Measurements from ENCODE around the gene ITGAL.
"Not testable (repeated sequence)": the region's sequence is repeated elsewhere in the genome, so short reads cannot be mapped to it uniquely, and the experiment has no call there.

Gene ITGAL

DNA sequence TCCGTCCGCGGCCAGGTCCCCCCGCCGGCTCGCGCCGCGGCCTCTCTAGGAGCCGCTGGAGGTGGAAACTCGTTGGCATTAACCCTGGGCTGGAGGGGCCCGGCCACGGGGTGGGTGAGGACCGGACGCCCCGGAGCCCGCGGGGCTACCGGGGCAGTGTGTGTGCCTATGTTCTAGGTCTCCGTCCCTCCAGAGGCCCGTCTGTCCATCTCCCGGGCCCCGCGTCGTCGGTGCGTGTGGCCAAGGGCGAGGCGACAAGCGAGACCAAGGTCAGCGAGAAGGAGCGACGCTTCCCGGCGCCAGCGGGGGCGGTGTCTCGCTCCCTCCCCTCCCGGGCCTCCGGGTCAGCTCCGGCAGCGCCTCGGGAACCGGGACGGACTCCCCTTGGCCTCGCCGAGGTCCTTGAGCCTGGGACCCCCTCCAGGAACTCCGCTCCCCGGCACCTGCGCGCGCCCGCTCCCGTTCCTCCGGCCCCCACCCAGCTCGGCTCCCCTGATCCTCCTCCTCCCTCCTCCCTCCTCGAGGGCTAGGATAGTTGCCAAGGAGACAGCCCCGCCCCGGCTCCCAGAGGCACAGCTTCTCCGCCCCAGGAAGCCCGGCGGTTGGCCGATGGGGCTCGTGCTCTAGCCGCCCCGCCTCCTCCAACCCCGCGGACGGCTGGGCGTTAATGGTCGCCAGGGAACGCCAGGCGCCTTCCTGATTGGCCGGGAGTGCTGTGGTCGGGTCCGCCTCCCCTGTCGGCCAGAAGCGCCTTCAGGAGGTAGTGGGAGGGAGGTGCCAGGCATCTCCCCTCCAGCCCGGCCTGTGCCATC lies 54.5 kb downstream of the ITGAL start:
- DNase-seq: peak; percentile 100

DNA sequence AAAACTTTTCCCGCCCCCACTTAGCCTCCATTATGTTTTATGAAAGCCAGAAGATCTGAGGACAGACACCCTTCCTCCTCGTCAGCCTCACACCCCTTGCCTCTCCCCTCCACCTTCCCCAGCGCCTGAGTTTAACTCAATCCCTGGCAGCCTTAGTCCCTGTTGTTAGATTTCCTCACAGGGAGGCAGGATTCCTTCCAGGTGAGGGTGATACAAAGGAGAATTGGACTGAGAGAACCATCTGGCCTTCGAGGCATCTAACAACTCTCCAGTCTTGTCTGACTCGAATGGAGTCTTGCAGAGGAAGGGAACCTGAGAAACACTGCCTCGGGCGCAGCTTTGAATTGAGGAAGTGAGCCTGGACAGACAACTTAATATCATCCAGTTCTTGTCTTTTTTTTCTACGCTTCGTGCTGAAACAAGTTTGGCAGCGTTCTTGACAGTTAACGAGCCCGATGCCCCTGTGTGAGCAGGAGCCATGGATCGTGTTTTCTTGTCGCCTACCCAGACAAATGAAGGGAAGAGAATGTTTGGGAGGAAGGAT lies 55.2 kb downstream of the ITGAL start:
- DNase-seq: no peak

DNA sequence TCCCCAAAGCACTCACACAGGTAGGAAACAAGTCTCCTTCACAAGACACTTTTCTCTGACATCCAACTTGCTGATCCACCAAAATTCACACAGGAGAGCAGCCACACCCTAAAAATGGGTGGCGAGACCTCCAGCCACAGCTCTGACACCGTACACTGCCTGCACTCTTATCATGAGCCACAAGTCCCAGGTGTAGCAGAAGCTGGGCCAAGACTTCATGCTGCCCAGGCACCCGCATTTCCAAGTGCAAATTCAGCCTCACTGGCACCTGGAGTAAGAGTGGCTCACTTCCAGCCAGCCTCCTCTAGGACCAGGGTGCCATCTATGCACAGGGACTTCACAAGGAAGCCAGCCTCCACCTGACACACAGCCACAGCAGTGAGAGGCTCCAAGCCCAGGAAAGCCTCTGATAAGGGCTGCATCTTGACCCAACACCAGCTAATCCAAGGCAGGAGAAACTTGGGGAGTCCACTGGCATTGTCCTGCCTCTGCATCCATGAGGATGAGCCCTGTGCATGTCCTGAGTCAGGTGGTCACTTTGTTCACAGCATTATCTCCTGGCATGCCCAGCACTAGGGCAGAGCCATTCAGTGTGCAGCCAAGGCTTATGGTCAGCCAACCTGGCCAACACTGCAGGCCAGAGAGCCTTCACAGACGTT lies 56.4 kb downstream of the ITGAL start:
- DNase-seq: no peak

DNA sequence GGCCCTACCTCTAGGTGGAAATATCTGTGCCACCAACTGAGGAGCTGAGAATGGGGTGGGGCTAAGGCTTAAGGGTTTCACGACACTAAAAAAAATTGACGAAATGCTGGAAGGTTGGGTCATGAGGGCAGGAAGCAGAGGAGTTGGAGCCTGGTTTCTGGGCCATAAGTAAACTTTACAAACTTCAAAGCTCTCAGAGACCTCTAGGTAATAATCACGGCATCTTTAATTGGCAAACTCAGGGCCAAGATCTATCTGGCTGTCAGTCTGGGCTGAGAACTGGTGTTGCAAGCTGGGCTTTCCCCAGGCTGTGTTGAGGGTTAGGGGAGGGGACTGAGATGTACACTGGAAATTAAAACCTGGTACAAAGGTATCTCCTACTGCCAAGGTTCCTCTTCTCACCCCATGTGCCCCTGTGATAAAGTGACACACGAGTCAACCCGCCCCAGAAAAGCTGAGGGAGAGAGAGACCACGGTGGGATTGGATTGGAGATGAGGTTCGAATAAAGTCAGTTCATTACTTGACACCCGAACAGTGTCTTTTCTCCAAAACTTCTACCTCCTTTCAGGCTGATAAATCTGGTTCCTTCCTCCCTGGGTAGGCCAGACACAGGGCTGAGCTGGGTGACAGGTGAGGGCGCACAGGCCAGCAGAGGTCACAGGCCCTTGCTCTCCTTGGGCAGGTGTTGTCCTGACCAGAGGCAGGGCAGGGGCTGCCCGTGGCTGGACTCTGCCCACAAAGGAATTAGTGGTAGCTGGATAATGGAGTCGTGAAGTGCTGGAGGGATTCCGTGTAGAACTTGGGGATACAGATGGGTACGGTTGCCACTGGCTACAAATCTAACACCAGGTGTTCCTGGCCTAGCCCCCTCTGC lies 57.9 kb downstream of the ITGAL start:
- DNase-seq: no peak

DNA sequence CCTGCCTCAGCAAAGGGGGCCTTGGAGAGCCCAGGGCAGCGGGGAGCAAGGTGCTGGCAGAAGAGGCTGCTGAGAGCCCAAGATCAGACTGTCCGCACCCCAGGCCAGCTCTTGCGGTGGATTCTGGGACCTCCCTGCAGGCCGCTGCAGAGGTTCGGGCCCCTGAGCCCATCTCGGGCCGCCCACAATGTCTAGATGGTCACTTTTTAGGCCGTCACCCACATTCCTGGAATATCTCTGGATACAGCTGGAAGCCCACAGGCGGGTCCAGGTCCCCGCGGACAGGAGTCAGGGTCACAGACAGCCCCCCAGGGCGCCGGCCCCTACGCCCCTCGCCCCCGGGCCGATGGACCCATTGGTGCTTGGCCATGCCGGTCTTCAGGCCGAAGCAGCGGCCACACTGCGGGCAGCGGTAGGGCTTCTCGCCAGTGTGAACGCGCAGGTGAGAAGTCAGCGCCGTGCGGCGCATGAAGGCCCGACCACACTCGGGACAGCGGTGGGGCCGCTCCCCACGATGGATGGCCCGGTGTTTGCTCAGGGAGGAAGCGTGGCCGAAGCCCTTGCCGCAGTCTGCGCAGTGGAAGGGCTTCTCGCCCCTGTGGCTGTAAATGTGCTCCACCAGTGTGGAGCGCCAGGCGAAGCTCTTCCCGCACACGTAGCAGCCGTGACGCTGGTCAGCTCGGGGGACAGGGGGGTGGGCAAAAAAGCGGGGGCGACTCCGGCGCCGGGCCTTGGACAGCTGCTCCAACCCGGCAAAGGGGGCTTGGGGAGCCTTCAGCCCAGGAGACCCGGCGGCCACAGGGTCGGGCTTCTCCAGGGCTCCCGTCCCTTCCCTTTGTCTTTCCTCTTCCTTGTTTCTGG lies 60.0 kb downstream of the ITGAL start:
- no peak for DNase-seq

DNA sequence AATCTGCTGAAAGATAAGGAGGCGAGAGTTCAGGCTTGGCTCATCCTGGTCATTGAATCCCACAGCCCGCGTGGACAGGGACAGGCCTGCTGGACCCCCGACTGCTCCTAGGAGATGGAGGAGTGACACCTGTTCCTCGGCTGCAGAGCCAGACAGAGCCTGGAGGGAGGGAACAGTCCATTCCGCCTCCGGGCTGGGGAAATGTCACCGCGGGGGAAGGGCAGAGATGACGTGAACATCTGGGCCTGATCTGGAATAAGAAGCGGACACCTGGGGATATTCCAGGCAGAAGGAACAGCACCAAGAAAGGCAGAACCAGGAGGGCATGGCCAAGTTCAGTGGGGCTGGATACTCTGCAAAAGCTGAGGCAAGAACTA lies 60.6 kb downstream of the ITGAL start:
- DNase-seq: no peak

DNA sequence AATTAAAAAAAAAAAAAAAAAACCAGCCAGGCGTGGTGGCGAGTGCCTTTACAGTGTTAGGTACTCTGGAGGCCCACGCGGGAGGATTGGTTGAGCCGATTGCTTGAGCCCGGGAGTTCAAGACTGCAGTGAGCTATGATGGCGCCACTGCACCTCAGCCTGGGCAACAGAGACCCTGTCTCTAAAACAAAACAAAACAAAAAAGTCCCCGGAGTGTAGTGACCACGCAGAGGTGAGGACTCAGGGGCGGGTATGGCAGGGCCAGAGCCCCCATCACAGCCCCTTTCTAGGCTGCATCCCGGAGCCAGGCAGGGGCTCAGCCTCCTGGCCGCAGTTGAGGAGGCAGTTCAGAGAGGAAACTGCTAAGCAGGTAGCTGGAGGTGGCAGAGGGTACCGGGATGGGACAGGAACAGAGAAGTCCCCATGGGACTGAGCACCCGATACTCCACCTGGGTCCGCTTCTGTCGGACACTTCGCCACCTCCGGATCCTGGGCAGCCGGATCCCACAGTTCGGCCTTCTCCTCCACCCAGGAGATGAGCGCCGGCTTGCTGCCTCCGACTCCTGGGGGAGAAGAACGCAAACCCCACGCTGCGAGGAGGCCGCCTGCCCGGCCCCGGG lies 61.3 kb downstream of the ITGAL start:
- no peak for DNase-seq

DNA sequence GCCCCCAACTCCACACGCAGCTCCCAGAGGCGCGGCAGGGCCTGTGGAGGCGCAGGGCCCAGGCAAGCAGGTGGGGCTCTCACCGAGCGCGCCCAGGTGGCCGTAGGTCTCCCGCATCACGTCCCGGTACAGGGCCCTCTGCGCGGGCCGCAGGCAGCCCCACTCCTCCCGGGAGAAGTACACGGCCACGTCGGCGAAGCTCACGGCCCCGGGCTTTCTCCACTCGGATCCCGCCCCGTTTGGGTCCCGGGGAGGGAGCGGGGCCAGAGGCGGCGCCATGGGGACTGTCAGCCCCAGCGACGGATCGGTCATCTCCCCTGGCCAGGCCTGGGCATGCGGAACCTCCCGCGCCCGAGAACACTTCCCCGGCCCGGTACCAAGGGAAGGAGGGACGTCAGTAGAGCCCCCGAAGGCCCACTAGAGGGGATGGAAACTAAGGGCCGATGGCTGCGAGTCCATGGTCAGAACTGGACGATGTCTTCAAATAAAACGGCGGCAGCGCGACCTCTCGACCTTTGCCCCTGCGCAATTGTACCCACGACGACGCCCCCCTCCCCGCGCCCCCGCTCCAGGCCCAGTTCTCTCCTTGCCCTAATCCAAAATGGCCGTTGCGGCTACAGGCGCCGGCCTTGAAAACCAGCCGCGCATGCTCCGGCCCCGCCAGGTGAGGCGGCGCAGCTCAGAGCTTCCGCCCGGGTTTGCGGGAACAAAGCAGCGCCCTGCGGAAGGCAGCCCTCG lies 62.0 kb downstream of the ITGAL start, which contains the start of gene ZNF747:
TSS of gene ZNF747 (minus strand) at position 491 of the 738 bp plus-strand sequence. CDS start at position 312, 179 bp downstream.
- DNase-seq: peak; percentile 96

DNA sequence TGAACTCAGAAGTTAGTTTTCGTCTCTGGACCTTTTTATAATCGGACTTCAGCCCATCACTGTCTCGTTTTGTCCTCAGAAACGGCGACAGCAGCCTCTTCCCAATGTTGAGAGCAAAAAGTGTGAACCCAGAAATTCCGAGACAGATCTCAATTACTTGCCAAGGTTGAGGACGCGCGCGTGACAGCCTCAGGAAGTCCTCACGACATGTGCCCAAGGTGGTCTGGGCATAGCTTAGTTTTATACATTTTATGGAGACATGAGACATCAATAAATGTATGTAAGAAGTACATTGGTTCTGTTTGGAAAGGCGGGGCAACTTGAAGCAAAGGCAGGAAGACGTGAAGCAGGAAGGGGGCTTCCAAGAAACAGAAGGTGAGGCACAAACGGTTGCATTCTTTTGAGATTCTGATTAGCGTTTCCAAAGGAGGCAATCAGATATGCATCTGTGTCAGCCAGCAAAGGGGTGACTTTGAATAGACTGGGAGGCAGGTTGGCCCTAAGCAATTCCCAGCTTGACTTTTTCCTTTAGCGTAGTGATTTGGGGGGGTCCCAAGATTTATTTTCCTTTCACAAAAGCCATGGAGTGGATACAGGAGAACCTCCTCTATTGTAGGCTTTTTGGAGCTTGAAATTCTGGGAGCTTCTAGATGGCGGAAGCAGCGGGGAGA lies 62.7 kb downstream of the ITGAL start:
- no peak for DNase-seq

DNA sequence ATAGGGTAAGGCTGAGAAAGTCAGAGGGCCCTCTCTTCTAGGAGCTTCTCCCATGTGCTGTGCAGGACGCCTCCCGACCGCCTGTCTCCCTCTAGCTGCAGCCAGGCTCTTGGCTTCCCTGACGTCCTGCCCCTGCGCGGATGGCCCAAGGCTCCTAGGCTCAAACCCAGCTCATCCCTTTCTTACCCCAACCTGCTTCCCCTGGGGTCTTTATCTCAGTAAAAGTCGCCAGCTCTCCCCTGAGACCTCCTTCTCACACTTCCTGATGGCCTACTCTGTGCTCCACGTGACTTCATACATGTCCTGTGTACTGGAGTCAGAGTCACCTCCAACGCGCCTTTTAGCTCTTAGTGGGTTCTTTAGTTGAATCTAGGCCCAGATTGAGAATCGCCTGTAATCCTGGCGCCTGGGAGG lies 63.2 kb downstream of the ITGAL start:
- peak; percentile 75 for DNase-seq

DNA sequence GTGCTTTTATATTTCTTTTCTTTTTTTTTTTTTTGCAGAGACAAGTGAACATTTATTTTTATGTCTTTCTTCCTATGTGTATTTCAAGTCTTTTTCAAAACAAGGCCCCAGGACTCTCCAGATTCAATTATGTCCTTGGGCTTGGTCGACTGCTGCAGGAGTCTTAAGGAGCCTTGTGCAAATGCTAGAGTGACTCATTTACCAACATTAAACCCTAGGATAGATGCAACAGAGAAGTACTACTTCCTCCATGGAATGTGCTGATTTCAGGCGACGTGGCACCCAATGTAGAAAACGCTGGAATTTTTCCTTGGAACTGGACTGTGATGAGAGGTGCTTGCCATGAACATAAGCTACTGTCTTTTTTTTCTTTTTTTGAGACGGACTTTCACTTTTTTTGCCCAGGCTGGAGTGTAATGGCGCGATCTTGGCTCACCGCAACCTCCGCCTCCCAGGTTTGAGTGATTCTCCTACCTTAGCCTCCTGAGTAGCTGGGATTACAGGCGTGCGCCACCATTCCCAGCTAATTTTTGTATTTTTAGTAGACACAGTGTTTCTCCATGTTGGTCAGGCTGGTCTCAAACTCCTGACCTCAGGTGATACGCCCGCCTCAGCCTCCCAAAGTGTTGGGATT lies 64.0 kb downstream of the ITGAL start:
- DNase-seq: not testable (repeated sequence)

DNA sequence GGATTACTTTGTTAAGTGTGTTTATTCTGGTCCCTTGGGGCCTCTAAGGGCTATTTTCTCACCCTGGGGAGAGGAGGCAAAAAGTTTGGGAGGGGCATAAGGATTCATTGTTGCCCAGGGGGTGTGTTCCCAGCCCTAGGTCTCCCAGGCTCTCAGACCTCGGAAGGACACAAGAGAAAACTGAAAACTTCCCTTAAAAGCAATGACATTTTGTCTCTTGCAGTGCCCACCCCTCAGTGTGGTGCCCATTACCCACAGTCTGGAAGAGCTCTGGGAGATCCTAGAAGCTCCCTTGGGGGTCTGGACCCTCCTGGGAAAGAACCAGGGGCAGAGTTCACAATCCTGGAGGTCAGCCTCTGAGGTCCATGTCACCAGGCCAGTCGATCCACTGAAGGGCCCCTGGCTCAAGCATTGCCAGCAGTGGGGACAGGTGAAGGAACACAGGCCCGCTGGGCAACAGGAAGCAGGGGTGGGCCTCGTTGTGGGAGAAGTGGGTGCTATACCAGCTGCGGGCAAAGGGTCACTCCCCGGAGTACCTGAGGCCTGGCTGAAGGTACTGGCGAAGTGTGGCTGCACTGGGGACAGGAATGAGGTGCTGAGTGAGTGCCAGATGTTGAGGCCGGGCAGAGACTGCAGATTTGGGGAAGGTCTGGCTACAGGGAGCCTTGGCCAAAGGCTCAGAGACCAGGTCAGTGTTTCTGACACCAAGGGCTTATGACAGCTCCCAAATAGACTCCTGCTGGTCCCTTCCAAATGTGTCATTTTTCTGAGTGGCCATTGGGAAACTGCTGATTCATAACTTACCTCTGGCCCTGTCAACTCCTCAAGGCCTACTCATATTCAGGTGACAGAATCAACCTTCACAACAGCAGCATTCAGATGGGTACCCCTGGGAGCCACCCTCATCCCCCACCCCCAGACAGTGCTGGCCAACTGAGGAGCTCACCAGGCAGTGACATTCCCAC lies 66.7 kb downstream of the ITGAL start:
- no peak for DNase-seq

DNA sequence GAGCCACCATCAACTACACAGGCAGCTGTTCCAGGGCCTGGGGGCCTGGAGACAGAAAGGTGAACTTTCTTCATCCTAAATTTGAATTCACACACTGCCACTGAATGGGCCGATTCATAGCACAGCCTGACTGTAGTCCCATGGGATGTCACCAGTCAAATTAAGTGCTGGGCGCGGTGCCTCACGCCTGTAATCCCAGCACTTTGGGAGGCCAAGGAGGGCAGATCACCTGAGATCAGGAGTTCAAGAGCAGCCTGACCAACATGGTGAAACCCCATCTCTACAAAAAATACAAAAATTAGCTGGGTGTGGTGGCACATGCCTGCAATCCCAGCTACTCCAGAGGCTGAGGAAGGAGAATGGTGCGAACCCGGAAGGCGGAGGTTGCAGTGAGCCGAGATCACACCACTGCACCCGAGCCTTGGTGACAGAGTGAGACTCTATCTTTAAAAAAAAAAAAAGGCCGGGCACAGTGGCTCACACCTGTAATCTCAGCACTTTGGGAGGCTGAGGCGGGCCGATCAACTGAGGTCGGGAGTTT lies 67.5 kb downstream of the ITGAL start:
- DNase-seq: not testable (repeated sequence)

DNA sequence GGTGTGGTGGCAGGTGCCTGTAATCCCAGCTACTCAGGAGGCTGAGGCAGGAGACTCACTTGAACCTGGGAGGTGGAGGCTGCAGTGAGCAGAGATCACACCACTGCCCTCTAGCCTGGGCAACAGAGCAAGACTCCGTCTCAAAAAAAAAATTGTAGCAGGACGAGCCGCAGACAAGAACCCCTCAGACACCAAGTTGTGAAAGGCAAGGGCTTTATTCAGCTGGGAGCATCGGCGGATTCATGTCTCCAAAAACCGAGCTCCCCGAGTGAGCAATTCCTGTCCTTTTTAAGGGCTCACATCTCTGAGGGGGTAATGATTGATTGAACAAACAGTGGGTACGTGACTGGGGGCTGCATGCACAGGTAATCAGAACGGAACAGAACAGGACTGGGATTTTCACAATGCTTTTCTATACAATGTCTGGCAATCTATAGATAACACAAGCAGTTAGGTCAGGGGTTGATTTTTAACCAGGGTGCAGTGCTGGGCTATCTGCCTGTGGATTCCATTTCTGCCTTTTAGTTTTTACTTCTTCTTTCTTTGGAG lies 68.4 kb downstream of the ITGAL start:
- DNase-seq: not testable (repeated sequence)

DNA sequence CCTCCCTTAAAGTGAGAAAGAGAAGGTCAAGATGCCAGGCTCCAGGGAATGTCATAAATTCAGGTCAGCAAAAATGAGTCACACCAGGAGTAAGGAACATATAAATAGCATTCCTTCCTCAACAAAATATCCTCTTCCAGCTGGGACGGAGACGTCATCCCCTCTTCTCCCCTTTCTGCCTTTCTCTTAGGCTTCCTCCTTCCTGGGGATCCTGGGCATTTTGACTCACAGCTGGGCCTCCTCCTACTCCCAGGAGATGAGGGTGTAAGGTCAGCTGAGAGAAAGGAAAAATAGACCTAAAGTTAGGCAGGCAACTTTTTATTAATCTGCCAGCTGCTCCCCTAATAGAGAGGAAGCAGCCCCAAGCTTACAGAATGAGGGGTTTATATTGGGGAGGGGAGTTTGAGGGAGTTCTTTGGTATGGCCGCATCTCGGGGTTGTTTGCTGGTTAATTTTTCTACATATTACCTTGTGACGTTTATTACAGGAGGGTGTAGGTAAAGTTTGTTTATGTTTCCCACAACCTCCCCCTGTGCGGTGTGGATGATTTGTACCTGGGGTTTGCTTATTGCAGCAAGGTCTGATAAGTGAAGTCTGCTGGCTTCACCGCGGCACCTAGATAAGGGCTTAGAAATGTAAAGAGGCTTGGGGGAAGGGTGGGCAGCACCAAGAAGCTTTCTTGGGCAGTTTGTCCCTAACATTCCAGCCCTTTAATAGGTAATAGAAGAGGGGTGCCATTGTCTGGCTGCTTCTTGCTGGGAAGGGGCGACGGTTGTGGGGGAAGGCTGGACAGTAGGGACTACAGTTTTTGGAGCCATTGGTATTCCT lies 69.2 kb downstream of the ITGAL start:
- DNase-seq: no peak

DNA sequence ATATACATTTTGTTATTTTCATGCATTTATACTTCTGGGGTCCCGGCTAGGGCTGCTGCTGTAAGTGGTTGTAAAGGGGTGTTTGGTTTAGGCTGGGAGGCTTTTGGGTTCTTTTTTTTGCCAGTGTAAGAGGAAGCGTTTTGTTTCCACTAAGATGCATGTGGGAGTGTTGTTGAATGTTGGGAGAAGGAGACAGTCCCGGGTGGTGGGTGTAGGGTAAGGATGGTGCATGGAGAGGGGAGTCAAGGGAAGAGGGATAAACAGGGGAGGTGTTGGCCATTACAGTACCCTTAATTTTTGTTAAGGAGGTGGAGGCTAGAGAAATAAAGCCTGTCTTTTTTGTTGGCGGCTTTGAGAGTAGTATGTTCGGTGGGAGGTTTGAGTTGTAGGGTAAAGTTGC lies 70.5 kb downstream of the ITGAL start:
- DNase-seq: no peak

DNA sequence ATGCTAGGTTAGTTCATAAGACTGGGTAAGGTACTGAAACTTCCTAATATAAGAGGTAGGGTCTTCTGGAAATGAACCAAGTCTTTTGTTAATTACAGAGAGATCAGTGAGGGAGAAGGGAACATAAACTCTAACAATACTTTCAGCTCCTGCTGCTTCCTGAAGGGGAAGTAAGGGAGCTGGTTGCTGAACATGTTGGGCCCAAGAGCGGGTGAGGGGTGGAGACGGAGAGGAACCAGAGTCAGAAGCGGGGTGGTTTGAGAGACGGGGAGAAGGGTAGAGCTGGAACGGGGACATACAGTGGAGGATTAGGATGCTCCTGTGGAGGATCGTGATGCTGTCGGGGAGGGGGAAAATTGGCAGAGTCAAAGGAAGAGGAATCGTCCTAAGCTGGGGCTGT lies 73.6 kb downstream of the ITGAL start:
- DNase-seq: no peak

Measured in NCI-H345 (cell line).